Endothelial cell of umbilical vein (primary cell): ENCODE measurements around the gene ANKHD1. TPM values are rescaled to one million over a fixed set of nuclear protein-coding genes. Genes with fewer than 3 reads are reported as not detected.

ENCODE experiments used
- BruUV-seq: library from RNA; stranded (reverse); fragments of 400-500 nt; replicated peaks from 2 replicates; lab custom pipeline; 2021; lab: Mats Ljungman, UMichigan
- CTCF ChIA-PET: fragments of 300-600, 350-600 bp; sonication (Branson Sonifier 250); formaldehyde crosslinking; loops from one replicate; lab custom pipeline; 2021; ENCODE audit warnings: antibody characterized with exemption, inconsistent platforms; lab: Charles Lee
- POLR2A ChIA-PET: fragments of 300-600, 350-600 bp; sonication (Branson Sonifier 250); formaldehyde crosslinking; loops from one replicate; lab custom pipeline; 2021; ENCODE audit warnings: antibody characterized with exemption, inconsistent platforms; lab: Charles Lee
- DNase-seq: peaks from one replicate; pipeline ENCODE4 v3.0.0-alpha.2; 2011; ENCODE audit warnings: low read depth, low spot score
- FAIRE-seq: peaks from 2 replicates; lab custom pipeline; 2011; peaks lifted over from hg19 to GRCh38; lab: Jason Lieb, UNC
- H2AFZ ChIP-seq: 2 replicates; pipeline ENCODE4 v1.6.0; 2012; ENCODE audit warnings: low read depth, low read length, control low read depth, inconsistent platforms
- H3K27ac ChIP-seq: 2 replicates; pipeline ENCODE4 v1.5.1; 2011; ENCODE audit warnings: low read depth, mild to moderate bottlenecking, control low read depth, low read length, moderate library complexity; ENCODE audit not compliant: insufficient read depth
- H3K27me3 ChIP-seq, 2 experiments: 2 replicates each; pipeline versions ENCODE4 v1.6.0 to v1.6.1; 2011; ENCODE audit warnings: low read length in 2 of 2, mixed read lengths in 1 of 2; ENCODE audit not compliant: control insufficient read depth in 2 of 2, insufficient read depth in 2 of 2
- H3K36me3 ChIP-seq, 2 experiments: 2 replicates in 1 of 2; 3 replicates in 1 of 2; pipeline ENCODE4 v1.5.1; 2011; ENCODE audit warnings: low read length in 2 of 2, mild to moderate bottlenecking in 1 of 2, moderate library complexity in 1 of 2; ENCODE audit not compliant: control insufficient read depth in 2 of 2, insufficient read depth in 2 of 2; ENCODE audit errors: extremely low read depth in 1 of 2
- H3K4me1 ChIP-seq: 3 replicates; pipeline ENCODE4 v1.5.1; 2011; ENCODE audit warnings: mild to moderate bottlenecking, low read length; ENCODE audit not compliant: control insufficient read depth, insufficient read depth; ENCODE audit errors: extremely low read depth
- H3K4me2 ChIP-seq: 2 replicates; pipeline ENCODE4 v1.6.1; 2011; ENCODE audit warnings: low read length, control low read depth, mixed read lengths; ENCODE audit not compliant: insufficient read depth
- H3K4me3 ChIP-seq, 3 experiments: fragments of 200-600 bp in 1 of 3; sonication (generic), shearing (Covaris generic) in 1 of 3; replicated peaks in 1 of 3; 2 replicates each; pipeline ENCODE4 v1.5.1; 2011 to 2016; ENCODE audit warnings: control low read depth in 3 of 3, low read length in 3 of 3, mild to moderate bottlenecking in 2 of 3, inconsistent platforms in 1 of 3, low read depth in 1 of 3, moderate library complexity in 1 of 3; ENCODE audit not compliant: insufficient read depth in 1 of 3
- H3K79me2 ChIP-seq: 2 replicates; pipeline ENCODE4 v1.6.0; 2012; ENCODE audit warnings: low read length, inconsistent platforms; ENCODE audit not compliant: control insufficient read depth, insufficient read depth
- H3K9ac ChIP-seq: replicated peaks from 2 replicates; pipeline ENCODE3; 2011; ENCODE audit warnings: low read length, control low read depth; ENCODE audit not compliant: insufficient read depth; ENCODE audit errors: extremely low read depth
- H3K9me1 ChIP-seq: replicated peaks from 3 replicates; pipeline ENCODE4 v1.6.0; 2011; ENCODE audit warnings: mild to moderate bottlenecking, low read length; ENCODE audit not compliant: control insufficient read depth, insufficient read depth; ENCODE audit errors: extremely low read depth
- H3K9me3 ChIP-seq: replicated peaks from 2 replicates; pipeline ENCODE4 v1.5.1; 2012; ENCODE audit warnings: low read length, inconsistent platforms; ENCODE audit not compliant: control insufficient read depth, insufficient read depth
- H4K20me1 ChIP-seq: replicated peaks from 2 replicates; pipeline ENCODE3; 2011; ENCODE audit warnings: mild to moderate bottlenecking, low read length; ENCODE audit not compliant: control insufficient read depth, insufficient read depth; ENCODE audit errors: extremely low read depth
- CTCF ChIP-seq, 2 donors: IDR thresholded peaks; 1 replicate in 1 of 2; 2 replicates in 1 of 2; pipeline ENCODE4 v1.5.1; 2011; ENCODE audit warnings: low read length in 2 of 2, mild to moderate bottlenecking in 2 of 2, moderate library complexity in 2 of 2, control low read depth in 1 of 2, inconsistent platforms in 1 of 2, low read depth in 1 of 2; ENCODE audit not compliant: insufficient read depth in 1 of 2; ENCODE audit errors: extremely low read depth in 1 of 2
- EZH2 ChIP-seq: IDR thresholded peaks from 2 replicates; pipeline ENCODE4 v1.6.1; 2012; ENCODE audit warnings: borderline replicate concordance, low read depth, mild to moderate bottlenecking, moderate library complexity, low read length, inconsistent platforms; ENCODE audit not compliant: severe bottlenecking
- FOS ChIP-seq: IDR thresholded peaks from 2 replicates; pipeline ENCODE4 v1.6.1; 2011; ENCODE audit warnings: mild to moderate bottlenecking, low read length, moderate library complexity, borderline replicate concordance; ENCODE audit not compliant: insufficient read depth
- GATA2 ChIP-seq: IDR thresholded peaks from 2 replicates; pipeline ENCODE4 v1.7.0; 2011; ENCODE audit warnings: low read depth, mild to moderate bottlenecking, moderate library complexity, mixed read lengths, low read length; ENCODE audit not compliant: insufficient read length, insufficient read depth
- JUN ChIP-seq: IDR thresholded peaks from 2 replicates; pipeline ENCODE4 v1.6.1; 2011; ENCODE audit warnings: borderline replicate concordance, low read depth; ENCODE audit not compliant: insufficient read length, insufficient read depth
- MAX ChIP-seq: IDR thresholded peaks from 2 replicates; pipeline ENCODE4 v1.6.1; 2011; ENCODE audit not compliant: insufficient read depth, insufficient read length
- MYC ChIP-seq: IDR thresholded peaks from one replicate; pipeline ENCODE4 v1.6.1; 2011; ENCODE audit warnings: mild to moderate bottlenecking, low read depth, low read length
- POLR2A ChIP-seq: IDR thresholded peaks from 2 replicates; pipeline ENCODE4 v1.6.1; 2012; ENCODE audit warnings: low read depth, mild to moderate bottlenecking, control low read depth, low read length
- POLR2AphosphoS5 ChIP-seq: IDR thresholded peaks from 2 replicates; pipeline ENCODE4 v1.6.1; 2012; ENCODE audit warnings: low read depth, mild to moderate bottlenecking, control low read depth, low read length, moderate library complexity; ENCODE audit not compliant: insufficient read depth
- dilution Hi-C: fragments of 300-500 bp; cut with MboI; formaldehyde crosslinking; loops from one replicate; pipeline ENCODE4 v1.15.0; 2019; ENCODE audit warnings: low sequenced_read_pairs; ENCODE audit not compliant: extremely low pct_ligation_motif_present
- intact Hi-C: fragments of 100-400 bp; cut with micrococcal nuclease; formaldehyde crosslinking; loops from one replicate; pipeline ENCODE4 v1.10.0; 2022
- polyA plus RNA-seq, 4 experiments: library from polyadenylated mRNA; depleted of rRNA in 3 of 4; stranded (reverse) in 3 of 4; unstranded in 1 of 4; fragments of >200 nt; gene quantifications; 2 replicates each; pipeline versions ENCODE4 v1.2.1 to v1.2.3, GENCODE V29; 2011 to 2012; ENCODE audit warnings: missing spikeins in 1 of 4
- total RNA-seq: library from RNA; stranded (reverse); gene quantifications from 2 replicates; pipeline ENCODE4 v1.2.3, GENCODE V29; 2021

The ANKHD1 gene
- total and polyA plus RNA-seq, 2 donors (not counting 3 experiments of a cell fraction or from before 2014, with no cell fraction given), result 56.1 to 87.0 TPM

- POLR2A ChIA-PET, result interaction anchor here (0.6 kb wide), 1 partner anchor 37 kb away, joined by 6 read pairs; no protein-coding TSS in a partner anchor
- Histone ChIP-seq H3K27me3 (no peaks in the 10 kb centered on the region), H3K79me2 (peaks cover 1% of the 10 kb centered on the region), H2AFZ (no peak overlapping the region), H3K9ac (no peak overlapping the region), H3K4me1 (peaks cover under 1% of the 10 kb centered on the region), H3K4me2 (no peak overlapping the region), H3K9me3 (no peaks in the 10 kb centered on the region), H3K9me1 (no peaks in the 10 kb centered on the region), H3K36me3 (peaks cover 3 to 24% of the 10 kb centered on the region in 2 experiments), H4K20me1 (no peaks in the 10 kb centered on the region), H3K27ac (no peak overlapping the region), H3K4me3 (no peak overlapping the region)
- TF ChIP-seq MAX (no peak), JUN (no peak), FOS (no peak), POLR2AphosphoS5 (no peak), POLR2A (no peak), GATA2 (no peak), CTCF (IDR thresholded peaks at IDR 0.05; ENCODE audit: extremely low read depth in 1 of 2, insufficient read depth in 1 of 2, low read depth in 1 of 2, low read length in 2 of 2) (no peak), EZH2 (no peak), MYC (no peak)
- no TSS peak for BruUV-seq
- FAIRE-seq (no peak), DNase-seq (no peak)
- CTCF ChIA-PET, result interaction anchor here (0.8 to 1.7 kb wide), 6 partner anchors 10 to 155 kb away, joined by 3 to 8 read pairs (median 4); partner anchors contain the start of genes IK and NDUFA2
- intact Hi-C loops (no loop called here), dilution Hi-C loops (no loop called here)
Observed at GRCh38 chr5:140571105-140571504, 169.5 kb downstream of the ANKHD1 start.
